CD14-positive monocyte (primary cell): ENCODE results near the gene CCDC54. TPM values are rescaled to one million over a fixed set of nuclear protein-coding genes. Genes with fewer than 3 reads are reported as not detected.

ENCODE experiments used
- DNase-seq, 3 donors: peaks; one replicate each; pipeline ENCODE4 v3.0.0-alpha.2; 2011 to 2022
- H2AFZ ChIP-seq: 2 replicates; pipeline ENCODE4 v1.6.0; 2012; ENCODE audit warnings: mild to moderate bottlenecking, low read depth, low read length, inconsistent platforms; ENCODE audit not compliant: insufficient read depth, poor library complexity, severe bottlenecking
- H3K27ac ChIP-seq, 2 donors: 1 replicate in 1 of 2; 2 replicates in 1 of 2; pipeline ENCODE4 v1.5.1; 2012 to 2013; ENCODE audit warnings: low read length in 2 of 2, control low read depth in 1 of 2, inconsistent platforms in 1 of 2, low read depth in 1 of 2, mild to moderate bottlenecking in 1 of 2
- H3K27me3 ChIP-seq, 2 donors: one replicate each; pipeline versions ENCODE4 v1.6.0 to v1.6.1; 2011 to 2013; ENCODE audit warnings: low read length in 2 of 2; ENCODE audit not compliant: control insufficient read depth in 2 of 2, insufficient read depth in 2 of 2
- H3K36me3 ChIP-seq, 2 donors: replicated peaks in 1 of 2; 1 replicate in 1 of 2; 2 replicates in 1 of 2; pipeline versions ENCODE4 v1.5.1 to v1.6.1; 2012 to 2013; ENCODE audit warnings: low read length in 2 of 2, control low read depth in 1 of 2, inconsistent platforms in 1 of 2, mild to moderate bottlenecking in 1 of 2; ENCODE audit not compliant: insufficient read depth in 2 of 2, control insufficient read depth in 1 of 2
- H3K4me1 ChIP-seq, 2 donors: 1 replicate in 1 of 2; 2 replicates in 1 of 2; pipeline versions ENCODE4 v1.5.1 to v1.6.1; 2012 to 2013; ENCODE audit warnings: low read length in 2 of 2, control low read depth in 1 of 2, inconsistent platforms in 1 of 2, mild to moderate bottlenecking in 1 of 2, moderate library complexity in 1 of 2; ENCODE audit not compliant: insufficient read depth in 2 of 2, control insufficient read depth in 1 of 2
- H3K4me2 ChIP-seq: replicated peaks from 2 replicates; pipeline ENCODE3; 2012; ENCODE audit warnings: low read length, moderate library complexity, mild to moderate bottlenecking; ENCODE audit not compliant: poor library complexity, severe bottlenecking; ENCODE audit errors: extremely low read depth
- H3K4me3 ChIP-seq, 3 experiments: fragments of 200-600 bp in 1 of 3; sonication (generic) in 1 of 3; replicated peaks in 1 of 3; 1 replicate in 2 of 3; 2 replicates in 1 of 3; pipeline ENCODE4 v1.5.1; 2011 to 2013; ENCODE audit warnings: low read length in 3 of 3, mild to moderate bottlenecking in 3 of 3, control low read depth in 2 of 3, low read depth in 2 of 3, inconsistent platforms in 1 of 3, moderate library complexity in 1 of 3
- H3K79me2 ChIP-seq: 2 replicates; pipeline ENCODE4 v1.6.0; 2012; ENCODE audit warnings: mild to moderate bottlenecking, control low read depth, inconsistent platforms, low read length, moderate library complexity; ENCODE audit not compliant: insufficient read depth
- H3K9ac ChIP-seq: 2 replicates; pipeline ENCODE4 v1.6.0; 2017; ENCODE audit warnings: low read length, mild to moderate bottlenecking; ENCODE audit not compliant: insufficient read depth, poor library complexity, severe bottlenecking
- H3K9me3 ChIP-seq, 2 donors: replicated peaks in 1 of 2; 1 replicate in 1 of 2; 2 replicates in 1 of 2; pipeline versions ENCODE4 v1.5.1 to v1.6.1; 2012 to 2013; ENCODE audit warnings: low read length in 2 of 2, control low read depth in 1 of 2; ENCODE audit not compliant: control insufficient read depth in 1 of 2, insufficient read depth in 1 of 2
- H4K20me1 ChIP-seq: 2 replicates; pipeline ENCODE4 v1.6.0; 2012; ENCODE audit warnings: mild to moderate bottlenecking, low read length, control low read depth, moderate library complexity; ENCODE audit not compliant: insufficient read depth
- H3K27ac Mint-ChIP-seq, 7 donors: one replicate each; pipeline ENCODE4 v1.8.0; 2020; ENCODE audit warnings: mild to moderate bottlenecking in 7 of 7, mixed read lengths in 7 of 7, moderate library complexity in 6 of 7, inconsistent platforms in 2 of 7
- H3K27me3 Mint-ChIP-seq, 3 donors: one replicate each; pipeline ENCODE4 v1.8.0; 2021 to 2022; ENCODE audit warnings: low read depth in 3 of 3, mild to moderate bottlenecking in 3 of 3, mixed read lengths in 3 of 3, moderate library complexity in 3 of 3, inconsistent platforms in 1 of 3
- H3K36me3 Mint-ChIP-seq, 2 donors: one replicate each; pipeline ENCODE4 v1.8.0; 2020; ENCODE audit warnings: mixed read lengths in 2 of 2, inconsistent platforms in 1 of 2, mild to moderate bottlenecking in 1 of 2
- H3K4me1 Mint-ChIP-seq: one replicate; pipeline ENCODE4 v1.8.0; 2020; ENCODE audit warnings: mild to moderate bottlenecking, mixed read lengths
- H3K4me3 Mint-ChIP-seq, 2 donors: one replicate each; pipeline ENCODE4 v1.8.0; 2020; ENCODE audit warnings: mild to moderate bottlenecking in 2 of 2, mixed read lengths in 2 of 2, moderate library complexity in 1 of 2
- H3K9me3 Mint-ChIP-seq, 7 donors: one replicate each; pipeline ENCODE4 v1.8.0; 2020 to 2022; ENCODE audit warnings: mixed read lengths in 7 of 7, mild to moderate bottlenecking in 6 of 7, moderate library complexity in 6 of 7, inconsistent platforms in 2 of 7
- WGBS: methylation state at CpG from one replicate; pipeline ENCODE4 v1.1.5; 2013; ENCODE audit warnings: missing lambda C conversion rate; ENCODE audit not compliant: insufficient coverage; 5-methylcytosine and 5-hydroxymethylcytosine counted together
- intact Hi-C, 2 donors: fragments of 100-400 bp; cut with micrococcal nuclease; formaldehyde crosslinking; loops; one replicate each; pipeline versions ENCODE4 v1.15.0 to v1.15.1; 2023
- polyA plus RNA-seq, 3 donors: library from polyadenylated mRNA; depleted of rRNA in 1 of 3; unstranded in 2 of 3; stranded (reverse) in 1 of 3; fragments of 300-500 nt in 2 of 3; fragments of >200 nt in 1 of 3; fragmentation: Illumina TruSeq in 2 of 3; gene quantifications; 1 replicate in 2 of 3; 2 replicates in 1 of 3; pipeline ENCODE4 v1.2.3, GENCODE V29; 2012 to 2021
- TF ChIP-seq, protein P1 (sequence below): fragments of 200-600 bp; IDR thresholded peaks from one replicate; pipeline ENCODE4 v1.8.0; 2022; ENCODE audit warnings: antibody characterized with exemption, mild to moderate bottlenecking

CCDC54 gene
- polyA plus RNA-seq, 3 donors = not detected

DNA sequence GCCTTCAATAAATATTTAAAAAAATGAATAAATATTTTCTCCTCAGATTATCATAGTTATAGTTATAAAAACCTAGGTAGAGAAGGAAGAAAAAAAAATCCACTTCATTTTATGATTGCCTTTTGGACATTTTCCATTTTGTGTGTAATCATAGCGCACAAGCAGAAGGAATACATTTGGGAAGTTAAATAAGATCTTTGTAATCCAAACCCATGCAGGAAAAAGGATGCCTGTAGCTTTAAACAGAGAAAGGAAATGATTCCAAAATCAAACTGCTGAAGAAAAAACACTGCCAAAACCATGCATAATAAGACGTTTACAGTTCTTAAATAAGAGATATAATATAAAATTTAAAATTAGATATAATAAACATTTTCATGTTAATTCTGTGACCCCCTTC lies 7.4 kb upstream of the CCDC54 start:
- Histone ChIP-seq H3K79me2 (no peaks in the 10 kb centered on the region), H4K20me1 (no peaks in the 10 kb centered on the region), H3K27ac (no peak overlapping the region), H3K9ac (no peak overlapping the region), H2AFZ (no peak overlapping the region), H3K36me3 (no peaks in the 10 kb centered on the region), H3K27me3 (no peaks in the 10 kb centered on the region), H3K4me2 (no peak overlapping the region), H3K9me3 (no peaks in the 10 kb centered on the region), H3K4me3 (no peak overlapping the region), H3K4me1 (peaks cover 9 to 12% of the 10 kb centered on the region in 2 donors)
- TF ChIP-seq, protein P1, sequence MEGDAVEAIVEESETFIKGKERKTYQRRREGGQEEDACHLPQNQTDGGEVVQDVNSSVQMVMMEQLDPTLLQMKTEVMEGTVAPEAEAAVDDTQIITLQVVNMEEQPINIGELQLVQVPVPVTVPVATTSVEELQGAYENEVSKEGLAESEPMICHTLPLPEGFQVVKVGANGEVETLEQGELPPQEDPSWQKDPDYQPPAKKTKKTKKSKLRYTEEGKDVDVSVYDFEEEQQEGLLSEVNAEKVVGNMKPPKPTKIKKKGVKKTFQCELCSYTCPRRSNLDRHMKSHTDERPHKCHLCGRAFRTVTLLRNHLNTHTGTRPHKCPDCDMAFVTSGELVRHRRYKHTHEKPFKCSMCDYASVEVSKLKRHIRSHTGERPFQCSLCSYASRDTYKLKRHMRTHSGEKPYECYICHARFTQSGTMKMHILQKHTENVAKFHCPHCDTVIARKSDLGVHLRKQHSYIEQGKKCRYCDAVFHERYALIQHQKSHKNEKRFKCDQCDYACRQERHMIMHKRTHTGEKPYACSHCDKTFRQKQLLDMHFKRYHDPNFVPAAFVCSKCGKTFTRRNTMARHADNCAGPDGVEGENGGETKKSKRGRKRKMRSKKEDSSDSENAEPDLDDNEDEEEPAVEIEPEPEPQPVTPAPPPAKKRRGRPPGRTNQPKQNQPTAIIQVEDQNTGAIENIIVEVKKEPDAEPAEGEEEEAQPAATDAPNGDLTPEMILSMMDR = no peak
- peaks cover 12% of the 10 kb centered on the region for H3K4me1 Mint-ChIP-seq
- no CpG with 5 or more reads among the region's 2 CpGs for WGBS
- no peak overlapping the region for H3K4me3 Mint-ChIP-seq
- H3K9me3 Mint-ChIP-seq = peaks cover 0 to 5% (median 2%) of the 10 kb centered on the region in 7 donors
- no peaks in the 10 kb centered on the region for H3K36me3 Mint-ChIP-seq
- H3K27me3 Mint-ChIP-seq = no peaks in the 10 kb centered on the region
- DNase-seq = no peak
- no peak overlapping the region for H3K27ac Mint-ChIP-seq
- intact Hi-C loops = no loop called here

DNA sequence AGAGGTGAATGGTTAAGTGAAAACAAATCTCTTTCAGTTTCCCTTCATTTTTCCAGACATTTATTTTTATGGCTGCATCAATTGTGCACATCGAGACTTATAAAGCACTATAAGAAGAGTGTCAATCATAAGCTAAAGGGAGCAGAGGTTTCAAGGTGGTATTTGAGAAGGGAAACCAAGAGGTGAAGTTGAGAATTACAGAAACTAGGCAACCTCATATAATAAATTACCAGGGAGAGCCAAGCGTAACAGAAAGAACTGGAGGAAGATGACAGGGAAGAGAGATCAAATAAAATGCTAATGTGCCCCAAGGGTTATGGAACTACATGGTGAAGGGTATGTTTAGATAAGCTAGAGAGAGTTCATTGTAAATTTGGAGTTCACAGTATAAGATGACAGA lies 6.3 kb upstream of the CCDC54 start:
- Mint-ChIP-seq H3K27ac (no peak overlapping the region), H3K27me3 (no peaks in the 10 kb centered on the region), H3K9me3 (peaks cover 0 to 5% (median 2%) of the 10 kb centered on the region in 7 donors), H3K4me1 (peaks cover 12% of the 10 kb centered on the region), H3K4me3 (no peak overlapping the region), H3K36me3 (no peaks in the 10 kb centered on the region)
- Histone ChIP-seq H3K4me2 (no peak overlapping the region), H3K4me3 (no peak overlapping the region), H3K79me2 (no peaks in the 10 kb centered on the region), H3K27ac (no peak overlapping the region), H4K20me1 (no peaks in the 10 kb centered on the region), H2AFZ (no peak overlapping the region), H3K36me3 (no peaks in the 10 kb centered on the region), H3K9ac (no peak overlapping the region), H3K4me1 (peaks cover 9 to 12% of the 10 kb centered on the region in 2 donors), H3K27me3 (no peaks in the 10 kb centered on the region), H3K9me3 (no peaks in the 10 kb centered on the region)
- WGBS = no CpG with 5 or more reads among the region's 2 CpGs
- TF ChIP-seq, protein P1 = no peak
- intact Hi-C loops = no loop called here
- DNase-seq = no peak
